K562 (cell line): Measurements from ENCODE around the gene C1orf216. TPM values are rescaled to one million over a fixed set of nuclear protein-coding genes. Genes with fewer than 3 reads are reported as not detected.

Source experiments
- DDX20 ChIP-seq: fragments of 450-650 bp; IDR thresholded peaks from 2 replicates; pipeline ENCODE4 v1.6.1; 2016; ENCODE audit warnings: missing genetic modification characterization, low read depth, mild to moderate bottlenecking, missing compliant biosample characterization, moderate library complexity
- DIDO1 ChIP-seq: fragments of 450-650 bp; IDR thresholded peaks from 2 replicates; pipeline ENCODE4 v1.6.1; 2016; ENCODE audit warnings: low read depth, missing biosample characterization, missing genetic modification characterization
- EWSR1 ChIP-seq: fragments of 450-650 bp; IDR thresholded peaks from 2 replicates; pipeline ENCODE4 v1.6.1; 2018; ENCODE audit warnings: borderline replicate concordance, mild to moderate bottlenecking, low read depth, moderate library complexity; ENCODE audit not compliant: partially characterized antibody
- NELFE ChIP-seq: IDR thresholded peaks from 2 replicates; pipeline ENCODE4 v1.6.1; 2011; ENCODE audit warnings: mild to moderate bottlenecking; ENCODE audit not compliant: insufficient read depth, insufficient read length
- NR4A1 ChIP-seq, 2 experiments: fragments of 250-450 bp in 1 of 2; fragments of 450-650 bp in 1 of 2; sonication (Bioruptor Pico) in 1 of 2; IDR thresholded peaks; 2 replicates each; pipeline versions ENCODE4 v1.4.0 to v1.6.1; 2016 to 2020; ENCODE audit warnings: mild to moderate bottlenecking in 2 of 2, missing compliant biosample characterization in 1 of 2, missing genetic modification characterization in 1 of 2, moderate library complexity in 1 of 2
- PHTF2 ChIP-seq: fragments of 250-450 bp; sonication (Bioruptor Pico); IDR thresholded peaks from 2 replicates; pipeline ENCODE4 v1.5.0; 2021; ENCODE audit warnings: mild to moderate bottlenecking
- SRSF9 ChIP-seq: fragments of 200-400 bp; formaldehyde crosslinking; IDR thresholded peaks from 2 replicates; pipeline ENCODE4 v1.6.1; 2017; ENCODE audit warnings: low read depth, low read length, borderline replicate concordance
- TBL1XR1 ChIP-seq, 2 experiments: IDR thresholded peaks; 2 replicates each; pipeline ENCODE4 v1.6.1; 2012; ENCODE audit warnings: improper control_type of control experiment in 2 of 2, low read length in 2 of 2, mild to moderate bottlenecking in 1 of 2
- ZNF431 ChIP-seq: sonication (generic); formaldehyde crosslinking; IDR thresholded peaks from 2 replicates; pipeline ENCODE4 v1.8.0; 2022; ENCODE audit warnings: mild to moderate bottlenecking, missing genetic modification reagents
- ZNF766 ChIP-seq: fragments of 200-800 bp; sonication (Bioruptor generic); conservative IDR thresholded peaks from 2 replicates; pipeline ENCODE4 v1.6.1; 2016; ENCODE audit warnings: missing genetic modification characterization, missing compliant biosample characterization
- polyA plus RNA-seq, 8 experiments: library from polyadenylated mRNA; depleted of rRNA in 4 of 8; stranded (reverse) in 5 of 8; unstranded in 3 of 8; fragments of >200 nt; fragmentation: Nextera tagmentation in 2 of 8; fragmentation: Illumina TruSeq in 1 of 8; extraction: Ambion mirVana in 2 of 8; extraction: Trizol in 1 of 8; gene quantifications; 2 replicates each; pipeline versions ENCODE4 v1.2.1 to v1.2.3, GENCODE V29; 2011 to 2014; ENCODE audit warnings: inconsistent platforms in 1 of 8, missing spikeins in 1 of 8
- total RNA-seq, 7 experiments: library from RNA; depleted of rRNA in 6 of 7; stranded (reverse); fragments of >200 nt in 6 of 7; fragmentation: Illumina TruSeq in 2 of 7; extraction: Trizol in 2 of 7; gene quantifications; 2 replicates each; pipeline versions ENCODE4 v1.2.1 to v1.2.3, GENCODE V29; 2011 to 2021; ENCODE audit warnings: low replicate concordance in 1 of 7
- TF ChIP-seq, protein P1 (sequence below): fragments of 200-600 bp; sonication (generic); IDR thresholded peaks from one replicate; pipeline ENCODE4 v1.6.1; 2012; ENCODE audit warnings: mild to moderate bottlenecking, low read depth, low read length, inconsistent platforms
- TF ChIP-seq, protein P2 (sequence below): sonication (generic); formaldehyde crosslinking; IDR thresholded peaks from 2 replicates; pipeline ENCODE4 v1.8.0; 2022; ENCODE audit warnings: mild to moderate bottlenecking, missing genetic modification reagents

The C1orf216 gene
- total and polyA plus RNA-seq, 9 of the 15 experiments (the other 6 are each of a cell fraction or from before 2014, with no cell fraction given) = 3.4 to 25.1 (median 15.0) TPM

DNA sequence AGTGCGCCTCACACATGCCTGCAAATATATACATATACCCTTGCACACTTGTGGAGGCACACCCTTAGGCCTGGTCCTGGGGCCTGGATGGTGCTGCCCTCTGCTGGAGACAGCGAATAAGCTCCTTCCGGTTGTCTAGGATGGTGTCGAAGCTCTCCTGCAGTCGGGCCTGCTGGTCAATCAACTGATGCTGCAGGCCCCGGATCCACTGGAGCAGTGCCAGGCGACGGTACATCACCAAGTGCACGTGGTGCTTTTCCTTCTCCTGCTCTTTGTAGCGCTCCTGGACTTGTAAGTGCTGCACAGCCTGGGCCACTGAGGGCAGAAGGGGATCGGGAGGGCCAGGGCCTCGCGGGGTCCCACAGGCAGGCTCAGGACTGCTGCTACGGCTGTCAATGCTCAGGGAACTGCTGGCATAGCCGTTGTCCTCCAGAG is 3.1 kb downstream of the C1orf216 start (continued):
- TF ChIP-seq ZNF431 (CRISPR knock-in tag) (no peak), NELFE (no peak), EWSR1 (no peak), DDX20 (tag) (no peak), PHTF2 (CRISPR knock-in tag) (no peak), DIDO1 (tag) (no peak), TBL1XR1 (IDR thresholded peaks at IDR 0.05; ENCODE audit: low read length in 2 of 2) (peak in 1 of 2 experiments; percentile 68; a peak in 1 of 4 replicates), SRSF9 (no peak), NR4A1 (CRISPR knock-in tag; IDR thresholded peaks at IDR 0.05) (no peak), NR4A1 (tag; IDR thresholded peaks at IDR 0.05) (no peak), ZNF766 (CRISPR knock-in tag) (no peak)
- TF ChIP-seq, protein P1, sequence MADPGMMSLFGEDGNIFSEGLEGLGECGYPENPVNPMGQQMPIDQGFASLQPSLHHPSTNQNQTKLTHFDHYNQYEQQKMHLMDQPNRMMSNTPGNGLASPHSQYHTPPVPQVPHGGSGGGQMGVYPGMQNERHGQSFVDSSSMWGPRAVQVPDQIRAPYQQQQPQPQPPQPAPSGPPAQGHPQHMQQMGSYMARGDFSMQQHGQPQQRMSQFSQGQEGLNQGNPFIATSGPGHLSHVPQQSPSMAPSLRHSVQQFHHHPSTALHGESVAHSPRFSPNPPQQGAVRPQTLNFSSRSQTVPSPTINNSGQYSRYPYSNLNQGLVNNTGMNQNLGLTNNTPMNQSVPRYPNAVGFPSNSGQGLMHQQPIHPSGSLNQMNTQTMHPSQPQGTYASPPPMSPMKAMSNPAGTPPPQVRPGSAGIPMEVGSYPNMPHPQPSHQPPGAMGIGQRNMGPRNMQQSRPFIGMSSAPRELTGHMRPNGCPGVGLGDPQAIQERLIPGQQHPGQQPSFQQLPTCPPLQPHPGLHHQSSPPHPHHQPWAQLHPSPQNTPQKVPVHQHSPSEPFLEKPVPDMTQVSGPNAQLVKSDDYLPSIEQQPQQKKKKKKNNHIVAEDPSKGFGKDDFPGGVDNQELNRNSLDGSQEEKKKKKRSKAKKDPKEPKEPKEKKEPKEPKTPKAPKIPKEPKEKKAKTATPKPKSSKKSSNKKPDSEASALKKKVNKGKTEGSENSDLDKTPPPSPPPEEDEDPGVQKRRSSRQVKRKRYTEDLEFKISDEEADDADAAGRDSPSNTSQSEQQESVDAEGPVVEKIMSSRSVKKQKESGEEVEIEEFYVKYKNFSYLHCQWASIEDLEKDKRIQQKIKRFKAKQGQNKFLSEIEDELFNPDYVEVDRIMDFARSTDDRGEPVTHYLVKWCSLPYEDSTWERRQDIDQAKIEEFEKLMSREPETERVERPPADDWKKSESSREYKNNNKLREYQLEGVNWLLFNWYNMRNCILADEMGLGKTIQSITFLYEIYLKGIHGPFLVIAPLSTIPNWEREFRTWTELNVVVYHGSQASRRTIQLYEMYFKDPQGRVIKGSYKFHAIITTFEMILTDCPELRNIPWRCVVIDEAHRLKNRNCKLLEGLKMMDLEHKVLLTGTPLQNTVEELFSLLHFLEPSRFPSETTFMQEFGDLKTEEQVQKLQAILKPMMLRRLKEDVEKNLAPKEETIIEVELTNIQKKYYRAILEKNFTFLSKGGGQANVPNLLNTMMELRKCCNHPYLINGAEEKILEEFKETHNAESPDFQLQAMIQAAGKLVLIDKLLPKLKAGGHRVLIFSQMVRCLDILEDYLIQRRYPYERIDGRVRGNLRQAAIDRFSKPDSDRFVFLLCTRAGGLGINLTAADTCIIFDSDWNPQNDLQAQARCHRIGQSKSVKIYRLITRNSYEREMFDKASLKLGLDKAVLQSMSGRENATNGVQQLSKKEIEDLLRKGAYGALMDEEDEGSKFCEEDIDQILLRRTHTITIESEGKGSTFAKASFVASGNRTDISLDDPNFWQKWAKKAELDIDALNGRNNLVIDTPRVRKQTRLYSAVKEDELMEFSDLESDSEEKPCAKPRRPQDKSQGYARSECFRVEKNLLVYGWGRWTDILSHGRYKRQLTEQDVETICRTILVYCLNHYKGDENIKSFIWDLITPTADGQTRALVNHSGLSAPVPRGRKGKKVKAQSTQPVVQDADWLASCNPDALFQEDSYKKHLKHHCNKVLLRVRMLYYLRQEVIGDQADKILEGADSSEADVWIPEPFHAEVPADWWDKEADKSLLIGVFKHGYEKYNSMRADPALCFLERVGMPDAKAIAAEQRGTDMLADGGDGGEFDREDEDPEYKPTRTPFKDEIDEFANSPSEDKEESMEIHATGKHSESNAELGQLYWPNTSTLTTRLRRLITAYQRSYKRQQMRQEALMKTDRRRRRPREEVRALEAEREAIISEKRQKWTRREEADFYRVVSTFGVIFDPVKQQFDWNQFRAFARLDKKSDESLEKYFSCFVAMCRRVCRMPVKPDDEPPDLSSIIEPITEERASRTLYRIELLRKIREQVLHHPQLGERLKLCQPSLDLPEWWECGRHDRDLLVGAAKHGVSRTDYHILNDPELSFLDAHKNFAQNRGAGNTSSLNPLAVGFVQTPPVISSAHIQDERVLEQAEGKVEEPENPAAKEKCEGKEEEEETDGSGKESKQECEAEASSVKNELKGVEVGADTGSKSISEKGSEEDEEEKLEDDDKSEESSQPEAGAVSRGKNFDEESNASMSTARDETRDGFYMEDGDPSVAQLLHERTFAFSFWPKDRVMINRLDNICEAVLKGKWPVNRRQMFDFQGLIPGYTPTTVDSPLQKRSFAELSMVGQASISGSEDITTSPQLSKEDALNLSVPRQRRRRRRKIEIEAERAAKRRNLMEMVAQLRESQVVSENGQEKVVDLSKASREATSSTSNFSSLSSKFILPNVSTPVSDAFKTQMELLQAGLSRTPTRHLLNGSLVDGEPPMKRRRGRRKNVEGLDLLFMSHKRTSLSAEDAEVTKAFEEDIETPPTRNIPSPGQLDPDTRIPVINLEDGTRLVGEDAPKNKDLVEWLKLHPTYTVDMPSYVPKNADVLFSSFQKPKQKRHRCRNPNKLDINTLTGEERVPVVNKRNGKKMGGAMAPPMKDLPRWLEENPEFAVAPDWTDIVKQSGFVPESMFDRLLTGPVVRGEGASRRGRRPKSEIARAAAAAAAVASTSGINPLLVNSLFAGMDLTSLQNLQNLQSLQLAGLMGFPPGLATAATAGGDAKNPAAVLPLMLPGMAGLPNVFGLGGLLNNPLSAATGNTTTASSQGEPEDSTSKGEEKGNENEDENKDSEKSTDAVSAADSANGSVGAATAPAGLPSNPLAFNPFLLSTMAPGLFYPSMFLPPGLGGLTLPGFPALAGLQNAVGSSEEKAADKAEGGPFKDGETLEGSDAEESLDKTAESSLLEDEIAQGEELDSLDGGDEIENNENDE = no peak
- TF ChIP-seq, protein P2, sequence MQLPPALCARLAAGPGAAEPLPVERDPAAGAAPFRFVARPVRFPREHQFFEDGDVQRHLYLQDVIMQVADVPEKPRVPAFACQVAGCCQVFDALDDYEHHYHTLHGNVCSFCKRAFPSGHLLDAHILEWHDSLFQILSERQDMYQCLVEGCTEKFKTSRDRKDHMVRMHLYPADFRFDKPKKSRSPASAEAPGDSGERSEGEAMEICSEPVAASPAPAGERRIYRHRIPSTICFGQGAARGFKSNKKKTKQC (CRISPR knock-in tag) = peak; percentile 16; the same call in 1 of the 2 replicates
